ENCODE data around the gene MAP4. TPM values are rescaled to one million over a fixed set of nuclear protein-coding genes. Genes with fewer than 3 reads are reported as not detected.

The MAP4 gene
- polyA plus RNA-seq, 1 experiment: 285 TPM

GRCh38 chr3:47851888-47852603 is 164.2 kb downstream of the MAP4 start:
- POLR2A ChIA-PET: no interaction called here
- H3K4me3 ChIP-seq (ENCODE audit: low read depth, low read length): no peak overlapping the region
- no peak for DNase-seq (ENCODE audit: low read depth, low spot score)
- no peaks in the 10 kb centered on the region for H3K27me3 ChIP-seq (ENCODE audit: control insufficient read depth, insufficient read depth, low read length)
- TF ChIP-seq CTCF (IDR thresholded peaks at IDR 0.05; ENCODE audit: low read depth, low read length): no peak
- no peaks in the 10 kb centered on the region; the same call in 1 of the 2 replicates for H3K9me3 ChIP-seq (ENCODE audit: control insufficient read depth, insufficient read depth, low read length)
- H3K27ac ChIP-seq (ENCODE audit: low read depth, low read length): no peak overlapping the region
- CTCF ChIA-PET: no interaction called here

- no peaks in the 10 kb centered on the region for H3K27me3 ChIP-seq (ENCODE audit: control insufficient read depth, insufficient read depth, low read length)
- H3K4me3 ChIP-seq (ENCODE audit: low read depth, low read length): no peak overlapping the region
- ChIA-PET POLR2A (interaction anchor here (1.4 kb wide), 1 partner anchor 26 kb away, joined by 5 read pairs; no protein-coding TSS in a partner anchor), CTCF (interaction anchor here (0.5 to 1.9 kb wide), 6 partner anchors 13 to 307 kb away, joined by 3 to 6 read pairs (median 4); no protein-coding TSS in a partner anchor)
- TF ChIP-seq CTCF (IDR thresholded peaks at IDR 0.05; ENCODE audit: low read depth, low read length): no peak
- peak overlapping the region; percentile 47 for H3K27ac ChIP-seq (ENCODE audit: low read depth, low read length)
- DNase-seq (ENCODE audit: low read depth, low spot score): no peak
- H3K9me3 ChIP-seq (ENCODE audit: control insufficient read depth, insufficient read depth, low read length): no peaks in the 10 kb centered on the region; the same call in 1 of the 2 replicates
Measured at GRCh38 chr3:47850564-47851410, 165.4 kb downstream of the MAP4 start.

- Histone ChIP-seq H3K27ac (ENCODE audit: low read depth, low read length) (peak overlapping the region; percentile 21), H3K4me3 (ENCODE audit: low read depth, low read length) (no peak overlapping the region), H3K27me3 (ENCODE audit: control insufficient read depth, insufficient read depth, low read length) (no peaks in the 10 kb centered on the region), H3K9me3 (ENCODE audit: control insufficient read depth, insufficient read depth, low read length) (no peaks in the 10 kb centered on the region; the same call in 1 of the 2 replicates)
- POLR2A ChIA-PET: interaction anchor here (0.5 to 1.4 kb wide), 2 partner anchors 25 to 138 kb away, joined by 3 to 5 read pairs; no protein-coding TSS in a partner anchor
- peak; percentile 64 for TF ChIP-seq CTCF (IDR thresholded peaks at IDR 0.05; ENCODE audit: low read depth, low read length)
- CTCF ChIA-PET: interaction anchor here (0.5 to 1.9 kb wide), 6 partner anchors 12 to 308 kb away, joined by 3 to 6 read pairs (median 4); no protein-coding TSS in a partner anchor
- peak; percentile 18 for DNase-seq (ENCODE audit: low read depth, low spot score)
Measured at GRCh38 chr3:47849699-47850563, 166.3 kb downstream of the MAP4 start.

GRCh38 chr3:47849186-47849698 is 167.0 kb downstream of the MAP4 start:
- Histone ChIP-seq H3K9me3 (ENCODE audit: control insufficient read depth, insufficient read depth, low read length) (no peaks in the 10 kb centered on the region; the same call in 1 of the 2 replicates), H3K27me3 (ENCODE audit: control insufficient read depth, insufficient read depth, low read length) (no peaks in the 10 kb centered on the region), H3K4me3 (ENCODE audit: low read depth, low read length) (no peak overlapping the region), H3K27ac (ENCODE audit: low read depth, low read length) (no peak overlapping the region)
- POLR2A ChIA-PET: no interaction called here
- CTCF ChIA-PET: interaction anchor here (0.5 to 1.5 kb wide), 4 partner anchors 32 to 309 kb away, joined by 3 to 6 read pairs (median 3); no protein-coding TSS in a partner anchor
- no peak for TF ChIP-seq CTCF (IDR thresholded peaks at IDR 0.05; ENCODE audit: low read depth, low read length)
- DNase-seq (ENCODE audit: low read depth, low spot score): no peak
